ENCODE measurements around the gene TPP2.

GRCh38 chr13:102704238-102705058 lies 107.7 kb downstream of the TPP2 start:
- no peak for TF ChIP-seq POLR2A (IDR thresholded peaks at IDR 0.05; ENCODE audit: low read length)
- TF ChIP-seq GATA1 (IDR thresholded peaks at IDR 0.05; ENCODE audit: low read depth, low read length) = no peak

All from erythroblast (primary cell).